OCI-LY7 (cell line): ENCODE results near the gene NMD3. TPM values are rescaled to one million over a fixed set of nuclear protein-coding genes. Genes with fewer than 3 reads are reported as not detected.
"Not testable (repeated sequence)": the region's sequence is repeated elsewhere in the genome, so short reads cannot be mapped to it uniquely, and the experiment has no call there.

ENCODE experiments used
- BruUV-seq: library from RNA; stranded (reverse); fragments of 400-500 nt; replicated peaks from 2 replicates; lab custom pipeline; 2021; lab: Mats Ljungman, UMichigan
- CTCF ChIA-PET: fragments of 300-600 bp; sonication (Branson Sonifier 250); formaldehyde crosslinking; loops from one replicate; lab custom pipeline; 2022; ENCODE audit warnings: antibody characterized with exemption; ENCODE audit not compliant: unreplicated experiment; lab: Charles Lee
- POLR2A ChIA-PET: fragments of 300-600 bp; sonication (Branson Sonifier 250); formaldehyde crosslinking; loops from one replicate; lab custom pipeline; 2022; ENCODE audit warnings: antibody characterized with exemption; lab: Charles Lee
- DNase-seq: peaks from one replicate; pipeline ENCODE4 v3.0.0-alpha.2; 2015; ENCODE audit warnings: low spot score
- H2AFZ ChIP-seq: fragments of 200-600 bp; sonication (generic), shearing (Covaris generic); 2 replicates; pipeline ENCODE4 v1.6.1; 2014; ENCODE audit warnings: mild to moderate bottlenecking, antibody characterized with exemption, low read length, moderate library complexity
- H3K27ac ChIP-seq: fragments of 200-600 bp; sonication (generic); 2 replicates; pipeline ENCODE4 v1.5.1; 2014; ENCODE audit warnings: mixed run types, low read depth, mild to moderate bottlenecking, moderate library complexity, low read length, inconsistent platforms; ENCODE audit not compliant: poor library complexity, severe bottlenecking
- H3K36me3 ChIP-seq: fragments of 200-600 bp; sonication (generic); 2 replicates; pipeline ENCODE4 v1.6.1; 2014; ENCODE audit warnings: mild to moderate bottlenecking, antibody characterized with exemption, low read length, moderate library complexity, mixed read lengths; ENCODE audit not compliant: insufficient read depth
- H3K4me1 ChIP-seq: fragments of 200-600 bp; sonication (generic); 2 replicates; pipeline ENCODE4 v1.5.1; 2014; ENCODE audit warnings: mild to moderate bottlenecking, low read length; ENCODE audit not compliant: insufficient read depth, poor library complexity, severe bottlenecking
- H3K4me2 ChIP-seq: fragments of 200-600 bp; sonication (generic); 2 replicates; pipeline ENCODE4 v1.6.1; 2014; ENCODE audit warnings: mild to moderate bottlenecking, low read length
- H3K4me3 ChIP-seq: fragments of 200-600 bp; sonication (generic); 2 replicates; pipeline ENCODE4 v1.5.1; 2014; ENCODE audit warnings: mild to moderate bottlenecking, low read depth, low read length; ENCODE audit not compliant: poor library complexity, severe bottlenecking
- H3K79me2 ChIP-seq: fragments of 200-600 bp; sonication (generic); 2 replicates; pipeline ENCODE4 v1.6.1; 2016; ENCODE audit warnings: low read depth, mild to moderate bottlenecking, low read length, moderate library complexity, mixed read lengths; ENCODE audit not compliant: insufficient read depth
- H3K9me2 ChIP-seq: fragments of 200-600 bp; sonication (generic); 2 replicates; pipeline ENCODE4 v1.6.1; 2016; ENCODE audit warnings: mild to moderate bottlenecking, low read length, mixed read lengths; ENCODE audit not compliant: insufficient read depth
- H3K9me3 ChIP-seq: fragments of 200-600 bp; sonication (generic); 2 replicates; pipeline ENCODE4 v1.6.1; 2014; ENCODE audit warnings: mild to moderate bottlenecking, mixed run types, low read length, mixed read lengths
- H4K20me1 ChIP-seq: fragments of 200-600 bp; sonication (generic); 2 replicates; pipeline ENCODE4 v1.6.1; 2014; ENCODE audit warnings: mild to moderate bottlenecking, antibody characterized with exemption, low read length, moderate library complexity, mixed read lengths; ENCODE audit not compliant: insufficient read depth
- CTCF ChIP-seq: fragments of 200-600 bp; sonication (generic); conservative IDR thresholded peaks from 2 replicates; pipeline ENCODE4 v1.5.1; 2014; ENCODE audit warnings: mild to moderate bottlenecking, antibody characterized with exemption, low read length, moderate library complexity, mixed read lengths
- EZH2phosphoT487 ChIP-seq: fragments of 200-600 bp; sonication (generic); IDR thresholded peaks from 2 replicates; pipeline ENCODE4 v1.6.1; 2018; ENCODE audit warnings: low read depth, borderline replicate concordance, mild to moderate bottlenecking, mixed run types, antibody characterized with exemption, low read length, moderate library complexity, mixed read lengths
- intact Hi-C: fragments of 100-400 bp; cut with micrococcal nuclease; formaldehyde crosslinking; loops from one replicate; pipeline ENCODE4 v1.10.0; 2022; ENCODE audit not compliant: unreplicated experiment
- total RNA-seq, 2 experiments: library from RNA; depleted of rRNA in 1 of 2; stranded (reverse); fragments of >200 nt in 1 of 2; shearing (Covaris generic) in 1 of 2; gene quantifications; 2 replicates each; pipeline ENCODE4 v1.2.3, GENCODE V29; 2014 to 2022

Gene NMD3
- total RNA-seq, 2 experiments from 2014 or later, result 30.0 to 55.2 TPM

DNA sequence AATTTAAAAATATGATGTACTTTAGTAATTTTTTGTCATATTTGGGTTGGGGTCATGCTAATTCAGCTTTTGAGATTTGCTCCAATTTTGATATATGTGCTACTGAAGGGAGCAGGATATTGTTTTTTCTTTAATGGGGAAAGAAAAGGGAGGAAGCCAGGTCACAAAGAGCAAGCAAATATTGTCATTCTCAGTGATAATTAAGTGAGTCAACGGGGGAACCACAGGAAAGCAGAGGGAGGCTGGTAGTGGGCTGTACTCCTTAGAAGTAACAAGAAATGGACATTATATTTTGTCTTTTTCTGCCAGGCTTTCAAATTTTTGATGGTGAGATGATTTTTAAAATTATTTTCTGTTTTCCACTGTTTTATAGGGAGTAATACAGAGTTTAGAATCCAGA, 45.6 kb upstream of the NMD3 start:
- ChIA-PET CTCF (no interaction called here), POLR2A (interaction anchor here (0.7 to 1.2 kb wide), 3 partner anchors 9 to 335 kb away, joined by 3 read pairs; no protein-coding TSS in a partner anchor)
- H2AFZ ChIP-seq, result no peak overlapping the region
- no TSS peak for BruUV-seq
- H3K36me3 ChIP-seq, result no peaks in the 10 kb centered on the region
- no peak for DNase-seq
- no peaks in the 10 kb centered on the region for H3K4me1 ChIP-seq
- no peak overlapping the region for H3K4me2 ChIP-seq
- H3K79me2 ChIP-seq, result no peaks in the 10 kb centered on the region
- H3K4me3 ChIP-seq, result no peak overlapping the region
- no peaks in the 10 kb centered on the region for H3K9me2 ChIP-seq
- H3K9me3 ChIP-seq, result no peaks in the 10 kb centered on the region
- no peak for TF ChIP-seq EZH2phosphoT487
- no peak for TF ChIP-seq CTCF
- no peaks in the 10 kb centered on the region for H4K20me1 ChIP-seq
- intact Hi-C loops, result no loop called here
- no peak overlapping the region for H3K27ac ChIP-seq

DNA sequence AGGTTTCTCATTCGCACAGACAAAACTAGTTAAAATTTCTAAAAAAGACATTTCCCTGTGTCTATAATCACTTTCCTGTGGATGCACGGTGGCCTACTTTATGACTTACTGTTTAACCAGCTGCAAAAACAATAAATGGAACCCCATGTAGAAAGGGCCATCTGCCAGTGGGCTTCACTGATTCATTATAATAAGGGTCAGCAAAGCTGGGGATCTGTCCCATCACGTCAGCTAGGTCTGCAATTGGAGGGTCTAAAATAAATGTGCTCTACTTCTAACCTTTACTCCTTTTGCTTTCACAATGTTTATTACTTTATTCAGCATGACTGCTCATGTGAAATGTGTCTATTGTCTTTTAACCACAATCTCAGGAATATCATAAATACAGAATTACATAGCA, 43.1 kb upstream of the NMD3 start:
- TF ChIP-seq CTCF (no peak), EZH2phosphoT487 (no peak)
- ChIA-PET CTCF (no interaction called here), POLR2A (interaction anchor here (0.5 to 0.7 kb wide), 2 partner anchors 195 to 244 kb away, joined by 3 to 4 read pairs; no protein-coding TSS in a partner anchor)
- Histone ChIP-seq H3K27ac (no peak overlapping the region), H3K36me3 (no peaks in the 10 kb centered on the region), H3K4me1 (no peaks in the 10 kb centered on the region), H3K4me2 (no peak overlapping the region), H3K79me2 (no peaks in the 10 kb centered on the region), H4K20me1 (no peaks in the 10 kb centered on the region), H3K9me3 (no peaks in the 10 kb centered on the region), H2AFZ (no peak overlapping the region), H3K4me3 (no peak overlapping the region), H3K9me2 (no peaks in the 10 kb centered on the region)
- no TSS peak for BruUV-seq
- intact Hi-C loops, result no loop called here
- DNase-seq, result no peak

DNA sequence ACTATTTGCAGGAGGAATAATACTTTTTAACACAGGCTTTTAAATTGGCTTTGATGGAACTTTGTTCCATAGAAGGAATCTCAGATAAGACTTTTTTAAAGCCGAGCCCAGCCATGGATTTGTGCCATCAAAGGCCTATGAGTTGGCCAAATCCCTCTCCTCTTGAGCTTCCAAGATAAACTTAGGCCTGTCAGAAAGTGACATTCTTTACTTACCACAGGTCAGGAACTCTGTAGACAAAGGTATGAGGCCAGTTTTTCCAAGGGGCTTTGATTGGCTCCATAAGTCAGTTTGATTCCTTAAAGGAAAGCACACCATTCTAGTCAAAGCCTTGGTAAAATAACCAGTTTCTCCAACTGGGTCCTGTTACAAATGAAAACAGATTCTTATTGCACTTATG, 39.7 kb upstream of the NMD3 start:
- POLR2A ChIA-PET, result interaction anchor here (0.6 to 1.4 kb wide), 2 partner anchors 17 to 26 kb away, joined by 3 read pairs; no protein-coding TSS in a partner anchor
- CTCF ChIA-PET, H3K27ac ChIP-seq, H3K9me3 ChIP-seq, intact Hi-C loops, H3K36me3 ChIP-seq, H3K4me3 ChIP-seq, H3K79me2 ChIP-seq, H3K9me2 ChIP-seq, H4K20me1 ChIP-seq, H2AFZ ChIP-seq, H3K4me2 ChIP-seq, DNase-seq, H3K4me1 ChIP-seq, BruUV-seq: not testable (repeated sequence)
